HepG2 (cell line): ENCODE measurements around the gene DAB2IP.

ENCODE experiments used
- CTCF ChIP-seq: sonication (generic); formaldehyde crosslinking; IDR thresholded peaks from 2 replicates; pipeline ENCODE4 v1.5.0; 2020; ENCODE audit warnings: mild to moderate bottlenecking, missing genetic modification reagents, moderate library complexity
- DBP ChIP-seq: sonication (generic); formaldehyde crosslinking; IDR thresholded peaks from 2 replicates; pipeline ENCODE4 v1.4.0; 2020; ENCODE audit warnings: missing genetic modification reagents; ENCODE audit errors: not compliant biosample characterization
- ELF4 ChIP-seq: sonication (generic); formaldehyde crosslinking; IDR thresholded peaks from 2 replicates; pipeline ENCODE4 v1.5.0; 2020; ENCODE audit warnings: missing genetic modification reagents, mild to moderate bottlenecking, moderate library complexity, borderline replicate concordance
- EP300 ChIP-seq, 3 experiments: sonication (generic) in 1 of 3; formaldehyde crosslinking in 1 of 3; IDR thresholded peaks; 2 replicates each; pipeline versions ENCODE4 v1.5.1 to v1.6.1; 2011 to 2020; ENCODE audit warnings: low read depth in 2 of 3, low read length in 2 of 3, borderline replicate concordance in 1 of 3, improper control_type of control experiment in 1 of 3, mild to moderate bottlenecking in 1 of 3, missing genetic modification reagents in 1 of 3, moderate library complexity in 1 of 3
- ISX ChIP-seq: sonication (generic); formaldehyde crosslinking; conservative IDR thresholded peaks from 2 replicates; pipeline ENCODE4 v1.5.0; 2020; ENCODE audit warnings: missing genetic modification reagents
- KDM1A ChIP-seq: IDR thresholded peaks from 2 replicates; pipeline ENCODE4 v1.6.1; 2016; ENCODE audit warnings: missing compliant biosample characterization
- MLX ChIP-seq: IDR thresholded peaks from 2 replicates; pipeline ENCODE4 v1.6.1; 2016
- POGZ ChIP-seq: sonication (generic); formaldehyde crosslinking; IDR thresholded peaks from 2 replicates; pipeline ENCODE4 v1.4.0; 2020; ENCODE audit warnings: mild to moderate bottlenecking, missing genetic modification reagents
- POLR2AphosphoS5 ChIP-seq: IDR thresholded peaks from 2 replicates; pipeline ENCODE4 v1.6.1; 2012; ENCODE audit warnings: low read depth, low read length
- POLR2G ChIP-seq: fragments of 200-400 bp; formaldehyde crosslinking; IDR thresholded peaks from 2 replicates; pipeline ENCODE4 v1.6.1; 2018; ENCODE audit warnings: mild to moderate bottlenecking, low read depth, low read length, moderate library complexity
- PRDM15 ChIP-seq: sonication (generic); formaldehyde crosslinking; IDR thresholded peaks from 2 replicates; pipeline ENCODE4 v1.4.0; 2020; ENCODE audit warnings: missing genetic modification reagents
- ZFP36 ChIP-seq: fragments of 150-350 bp; IDR thresholded peaks from 2 replicates; pipeline ENCODE4 v1.6.1; 2018; ENCODE audit warnings: borderline replicate concordance, low read length, low read depth; ENCODE audit not compliant: partially characterized antibody

GRCh38 chr9:121817476-121817875 lies 166.0 kb downstream of the DAB2IP start:
- no peak for TF ChIP-seq ISX (CRISPR knock-in tag)
- no peak for TF ChIP-seq POGZ
- no peak for TF ChIP-seq POLR2AphosphoS5
- no peak for TF ChIP-seq KDM1A (CRISPR knock-in tag)
- TF ChIP-seq DBP (CRISPR knock-in tag): no peak
- no peak for TF ChIP-seq ELF4 (CRISPR knock-in tag)
- TF ChIP-seq PRDM15: no peak
- no peak for TF ChIP-seq CTCF
- no peak for TF ChIP-seq EP300 (IDR thresholded peaks at IDR 0.05; ENCODE audit: low read depth in 2 of 2, low read length in 2 of 2)
- no peak for TF ChIP-seq EP300 (CRISPR knock-in tag; IDR thresholded peaks at IDR 0.05; ENCODE audit: borderline replicate concordance)
- TF ChIP-seq POLR2G: no peak
- no peak for TF ChIP-seq ZFP36
- no peak for TF ChIP-seq MLX (CRISPR knock-in tag)
